Measurements from ENCODE around the gene CACNG1. TPM values are rescaled to one million over a fixed set of nuclear protein-coding genes. Genes with fewer than 3 reads are reported as not detected.

CACNG1 gene
- total RNA-seq, 1 donor from 2014 or later: not detected

DNA sequence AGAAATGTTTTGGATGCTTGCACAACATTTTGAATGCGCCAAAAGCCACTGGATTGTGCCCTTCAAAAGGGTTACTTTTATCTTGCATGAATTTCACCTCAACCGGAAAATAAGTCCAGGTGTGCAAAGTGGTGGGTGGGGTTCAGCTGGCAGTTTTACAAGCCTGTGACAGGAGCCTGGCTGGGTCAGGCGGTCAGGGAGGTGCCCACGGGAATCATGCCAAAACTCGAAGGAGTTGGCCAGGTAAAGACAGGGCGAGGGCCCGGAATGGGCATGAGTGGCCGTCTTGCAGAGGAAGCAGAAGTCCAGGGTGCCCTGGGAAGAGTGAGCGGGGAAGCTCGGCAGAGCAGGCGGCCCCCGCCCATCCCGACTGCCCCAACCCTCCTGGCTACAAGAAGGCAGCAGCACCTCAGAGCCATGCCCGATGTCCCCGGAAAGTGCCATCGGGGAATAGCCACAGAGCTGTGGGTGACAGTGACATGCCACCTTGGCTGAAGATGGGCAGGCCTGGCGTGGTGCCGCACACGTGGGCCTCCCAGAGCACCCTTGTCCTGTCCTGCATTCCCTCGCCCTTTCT is 19.1 kb upstream of the CACNG1 start:
- Mint-ChIP-seq H3K9me3 (ENCODE audit: low read depth) (no peaks in the 10 kb centered on the region), H3K4me3 (ENCODE audit: unreplicated experiment) (no peak overlapping the region), H3K27me3 (ENCODE audit: low read depth) (no peaks in the 10 kb centered on the region), H3K27ac (ENCODE audit: unreplicated experiment) (no peak overlapping the region), H3K4me1 (ENCODE audit: low read depth) (no peaks in the 10 kb centered on the region), H3K36me3 (ENCODE audit: low read depth) (no peaks in the 10 kb centered on the region)
- no peak for DNase-seq (ENCODE audit: low spot score)
- TF ChIP-seq, protein P1, sequence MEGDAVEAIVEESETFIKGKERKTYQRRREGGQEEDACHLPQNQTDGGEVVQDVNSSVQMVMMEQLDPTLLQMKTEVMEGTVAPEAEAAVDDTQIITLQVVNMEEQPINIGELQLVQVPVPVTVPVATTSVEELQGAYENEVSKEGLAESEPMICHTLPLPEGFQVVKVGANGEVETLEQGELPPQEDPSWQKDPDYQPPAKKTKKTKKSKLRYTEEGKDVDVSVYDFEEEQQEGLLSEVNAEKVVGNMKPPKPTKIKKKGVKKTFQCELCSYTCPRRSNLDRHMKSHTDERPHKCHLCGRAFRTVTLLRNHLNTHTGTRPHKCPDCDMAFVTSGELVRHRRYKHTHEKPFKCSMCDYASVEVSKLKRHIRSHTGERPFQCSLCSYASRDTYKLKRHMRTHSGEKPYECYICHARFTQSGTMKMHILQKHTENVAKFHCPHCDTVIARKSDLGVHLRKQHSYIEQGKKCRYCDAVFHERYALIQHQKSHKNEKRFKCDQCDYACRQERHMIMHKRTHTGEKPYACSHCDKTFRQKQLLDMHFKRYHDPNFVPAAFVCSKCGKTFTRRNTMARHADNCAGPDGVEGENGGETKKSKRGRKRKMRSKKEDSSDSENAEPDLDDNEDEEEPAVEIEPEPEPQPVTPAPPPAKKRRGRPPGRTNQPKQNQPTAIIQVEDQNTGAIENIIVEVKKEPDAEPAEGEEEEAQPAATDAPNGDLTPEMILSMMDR (IDR thresholded peaks at IDR 0.05): no peak

DNA sequence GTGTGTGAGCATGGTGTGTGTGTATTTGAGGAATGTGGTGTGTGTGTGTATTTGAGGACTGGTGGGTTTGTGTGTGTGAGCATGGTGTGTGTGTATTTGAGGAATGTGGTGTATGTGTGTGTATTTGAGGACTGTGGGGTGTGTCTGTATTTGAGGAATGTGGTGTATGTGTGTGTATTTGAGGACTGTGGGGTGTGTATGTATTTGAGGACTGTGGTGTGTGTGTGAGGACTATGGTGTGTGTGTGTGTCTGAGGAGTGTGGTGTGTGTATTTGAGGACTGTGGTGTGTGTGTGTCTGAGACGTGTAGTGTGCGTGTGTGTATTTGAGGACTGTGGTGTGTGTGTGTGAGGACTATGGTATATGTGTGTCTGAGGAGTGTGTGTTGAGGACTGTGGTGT is 18.0 kb upstream of the CACNG1 start:
- Mint-ChIP-seq H3K4me3 (ENCODE audit: unreplicated experiment) (no peak overlapping the region), H3K27ac (ENCODE audit: unreplicated experiment) (no peak overlapping the region), H3K4me1 (ENCODE audit: low read depth) (no peaks in the 10 kb centered on the region), H3K9me3 (ENCODE audit: low read depth) (no peaks in the 10 kb centered on the region), H3K36me3 (ENCODE audit: low read depth) (no peaks in the 10 kb centered on the region), H3K27me3 (ENCODE audit: low read depth) (no peaks in the 10 kb centered on the region)
- DNase-seq (ENCODE audit: low spot score): no peak
- TF ChIP-seq, protein P1 (IDR thresholded peaks at IDR 0.05): no peak

DNA sequence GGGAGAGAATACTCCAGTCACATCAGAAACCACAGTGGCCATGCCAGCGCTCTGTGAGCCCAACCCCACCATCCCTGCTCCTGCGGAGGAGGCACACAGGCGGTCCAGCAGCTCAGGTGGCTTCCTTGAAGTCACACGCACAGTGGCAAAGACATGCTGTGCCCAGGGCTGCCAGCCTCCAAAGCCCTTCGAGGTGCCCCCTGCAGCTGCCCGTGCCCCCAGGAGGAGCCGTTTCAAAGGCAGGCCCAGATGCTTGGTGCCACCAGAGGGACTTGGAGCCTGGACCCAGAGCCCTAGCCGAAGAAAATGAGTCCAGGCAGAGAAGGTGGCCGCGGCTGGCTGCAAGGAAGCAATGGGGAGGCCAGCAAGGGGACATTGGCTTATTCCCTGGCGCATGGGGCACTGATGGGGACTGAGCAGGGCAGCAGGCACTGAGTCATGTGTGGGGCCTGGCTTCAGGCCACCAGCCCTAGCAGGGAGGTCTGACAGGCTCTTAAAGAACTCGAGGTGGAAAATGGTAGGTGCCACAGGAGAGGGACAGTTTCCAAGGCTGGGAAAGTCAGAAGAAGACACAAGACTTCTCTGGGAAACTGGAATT is 17.2 kb upstream of the CACNG1 start:
- Mint-ChIP-seq H3K36me3 (ENCODE audit: low read depth) (no peaks in the 10 kb centered on the region), H3K4me3 (ENCODE audit: unreplicated experiment) (no peak overlapping the region), H3K4me1 (ENCODE audit: low read depth) (no peaks in the 10 kb centered on the region), H3K27me3 (ENCODE audit: low read depth) (no peaks in the 10 kb centered on the region), H3K27ac (ENCODE audit: unreplicated experiment) (no peak overlapping the region), H3K9me3 (ENCODE audit: low read depth) (no peaks in the 10 kb centered on the region)
- no peak for DNase-seq (ENCODE audit: low spot score)
- TF ChIP-seq, protein P1 (IDR thresholded peaks at IDR 0.05): no peak

DNA sequence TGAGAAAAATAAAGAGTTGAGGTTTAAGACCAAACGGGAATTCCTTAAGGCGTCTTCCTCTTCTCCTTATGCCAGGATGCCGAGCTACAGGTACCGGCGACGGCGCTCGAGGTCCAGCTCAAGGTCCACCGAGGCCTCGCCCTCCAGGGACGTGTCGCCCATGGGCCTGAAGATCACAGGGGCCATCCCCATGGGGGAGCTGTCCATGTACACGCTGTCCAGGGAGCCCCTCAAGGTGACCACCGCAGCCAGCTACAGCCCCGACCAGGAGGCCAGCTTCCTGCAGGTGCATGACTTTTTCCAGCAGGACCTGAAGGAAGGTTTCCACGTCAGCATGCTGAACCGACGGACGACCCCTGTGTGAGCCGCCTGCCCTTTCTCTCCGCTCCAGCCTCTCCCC is 13.7 kb upstream of the CACNG1 start:
- H3K9me3 Mint-ChIP-seq (ENCODE audit: low read depth): no peaks in the 10 kb centered on the region

DNA sequence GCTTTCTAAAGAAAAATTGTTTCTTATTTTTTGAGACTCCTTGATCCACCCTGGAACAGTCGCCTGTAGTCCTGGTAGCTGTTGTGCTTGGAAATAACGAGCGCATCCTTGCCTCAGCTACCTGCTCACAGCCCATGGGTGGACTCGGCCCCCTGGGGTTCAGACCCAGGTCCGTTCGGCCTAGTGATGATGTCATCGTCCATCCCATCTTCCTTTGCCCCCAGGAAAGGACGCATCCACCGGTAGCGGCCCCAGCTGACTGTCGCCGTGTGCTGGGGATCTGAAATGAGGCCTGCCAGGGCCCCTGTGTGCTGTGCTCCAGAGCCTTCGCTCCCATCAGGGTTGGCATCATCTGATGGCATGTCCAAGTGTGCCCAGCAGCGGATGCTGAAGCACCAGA is 12.0 kb upstream of the CACNG1 start:
- Mint-ChIP-seq H3K36me3 (ENCODE audit: low read depth) (no peaks in the 10 kb centered on the region), H3K4me3 (ENCODE audit: unreplicated experiment) (no peak overlapping the region)

More for the DNA sequence above, 13.7 kb upstream of the CACNG1 start:
- DNase-seq (ENCODE audit: low spot score): no peak
- H3K4me1 Mint-ChIP-seq (ENCODE audit: low read depth): no peaks in the 10 kb centered on the region
- H3K36me3 Mint-ChIP-seq (ENCODE audit: low read depth): no peaks in the 10 kb centered on the region
- no peak overlapping the region for H3K27ac Mint-ChIP-seq (ENCODE audit: unreplicated experiment)
- TF ChIP-seq, protein P1 (IDR thresholded peaks at IDR 0.05): no peak
- H3K4me3 Mint-ChIP-seq (ENCODE audit: unreplicated experiment): no peak overlapping the region
- peaks cover 4% of the 10 kb centered on the region for H3K27me3 Mint-ChIP-seq (ENCODE audit: low read depth)

More for the DNA sequence above, 12.0 kb upstream of the CACNG1 start:
- no peak for DNase-seq (ENCODE audit: low spot score)
- Mint-ChIP-seq H3K9me3 (ENCODE audit: low read depth) (no peaks in the 10 kb centered on the region), H3K4me1 (ENCODE audit: low read depth) (no peaks in the 10 kb centered on the region), H3K27ac (ENCODE audit: unreplicated experiment) (no peak overlapping the region), H3K27me3 (ENCODE audit: low read depth) (peaks cover 8% of the 10 kb centered on the region)
- TF ChIP-seq, protein P1 (IDR thresholded peaks at IDR 0.05): no peak

Data from chondrocyte (in vitro differentiated cells).